Stimulated activated CD8-positive, alpha-beta memory T cell treated with anti-CD3 and anti-CD28 coated beads, Interleukin-15, amount 100 ng/mL, for 24 hours (primary cell): Measurements from ENCODE around the gene HRCT1.

Experiments
- DNase-seq: peaks from one replicate; pipeline ENCODE4 v3.0.0-alpha.2; 2020; ENCODE audit warnings: low read depth

Gene HRCT1

GRCh38 chr9:35944173-35944572 lies 38.2 kb downstream of the HRCT1 start:
- no peak for DNase-seq

GRCh38 chr9:35944841-35945240 lies 38.8 kb downstream of the HRCT1 start:
- no peak for DNase-seq

GRCh38 chr9:35945341-35946018 lies 39.5 kb downstream of the HRCT1 start:
- DNase-seq: peak; percentile 29

GRCh38 chr9:35948451-35948850 lies 42.4 kb downstream of the HRCT1 start:
- DNase-seq: no peak

- DNase-seq: no peak
Observed at GRCh38 chr9:35948901-35949318, 42.9 kb downstream of the HRCT1 start.

GRCh38 chr9:35951736-35952135 lies 45.7 kb downstream of the HRCT1 start:
- DNase-seq: no peak

GRCh38 chr9:35952526-35953191 lies 46.7 kb downstream of the HRCT1 start:
- no peak for DNase-seq

- no peak for DNase-seq
Observed at GRCh38 chr9:35954942-35955546, 49.0 kb downstream of the HRCT1 start.

- no peak for DNase-seq
Observed at GRCh38 chr9:35956651-35957050, 50.6 kb downstream of the HRCT1 start.
